ENCODE results near the gene TSPAN1.

Gene TSPAN1

GRCh38 chr1:46187106-46187869 lies 12.4 kb downstream of the TSPAN1 start:
- no peak for DNase-seq (ENCODE audit: low spot score)

- DNase-seq (ENCODE audit: low spot score): no peak
Measured at GRCh38 chr1:46188295-46189030, 13.6 kb downstream of the TSPAN1 start.

- DNase-seq (ENCODE audit: low spot score): no peak
Measured at GRCh38 chr1:46190539-46190938, 15.7 kb downstream of the TSPAN1 start.

GRCh38 chr1:46191033-46191701 lies 16.3 kb downstream of the TSPAN1 start:
- DNase-seq (ENCODE audit: low spot score): no peak

GRCh38 chr1:46192171-46192570 lies 17.3 kb downstream of the TSPAN1 start:
- DNase-seq (ENCODE audit: low spot score): no peak

- no peak for DNase-seq (ENCODE audit: low spot score)
Measured at GRCh38 chr1:46193285-46193684, 18.4 kb downstream of the TSPAN1 start.

- DNase-seq (ENCODE audit: low spot score): no peak
Measured at GRCh38 chr1:46193984-46194570, 19.2 kb downstream of the TSPAN1 start.

GRCh38 chr1:46194641-46195193 lies 19.8 kb downstream of the TSPAN1 start:
- DNase-seq (ENCODE audit: low spot score): no peak

- no peak for DNase-seq (ENCODE audit: low spot score)
Measured at GRCh38 chr1:46196609-46197008, 21.7 kb downstream of the TSPAN1 start.

- no peak for DNase-seq (ENCODE audit: low spot score)
Measured at GRCh38 chr1:46197560-46197963, 22.7 kb downstream of the TSPAN1 start.

GRCh38 chr1:46197964-46198811 lies 23.3 kb downstream of the TSPAN1 start, which contains the start of gene POMGNT1:
Gene POMGNT1 (minus strand): TSS chr1:46198434. CDS start chr1:46197821, 613 bp downstream.
- peak; percentile 40 for DNase-seq (ENCODE audit: low spot score)

GRCh38 chr1:46199233-46199749 lies 24.4 kb downstream of the TSPAN1 start:
- no peak for DNase-seq (ENCODE audit: low spot score)

- DNase-seq (ENCODE audit: low spot score): no peak
Measured at GRCh38 chr1:46203738-46204405, 29.0 kb downstream of the TSPAN1 start.

GRCh38 chr1:46204406-46204742 lies 29.5 kb downstream of the TSPAN1 start:
- no peak for DNase-seq (ENCODE audit: low spot score)

GRCh38 chr1:46205141-46205540 lies 30.3 kb downstream of the TSPAN1 start:
- no peak for DNase-seq (ENCODE audit: low spot score)

- DNase-seq (ENCODE audit: low spot score): no peak
Measured at GRCh38 chr1:46205791-46206190, 30.9 kb downstream of the TSPAN1 start.

- no peak for DNase-seq (ENCODE audit: low spot score)
Measured at GRCh38 chr1:46206399-46206798, 31.5 kb downstream of the TSPAN1 start.

- DNase-seq (ENCODE audit: low spot score): no peak
Measured at GRCh38 chr1:46210561-46210960, 35.7 kb downstream of the TSPAN1 start.

- DNase-seq (ENCODE audit: low spot score): no peak
Measured at GRCh38 chr1:46211051-46211450, 36.2 kb downstream of the TSPAN1 start.

GRCh38 chr1:46215504-46215903 lies 40.6 kb downstream of the TSPAN1 start:
- no peak for DNase-seq (ENCODE audit: low spot score)

Data from kidney capillary endothelial cell (primary cell).